Uterus (tissue), 2 donors: ENCODE results near the gene MPC1.
"Not testable (repeated sequence)": the region's sequence is repeated elsewhere in the genome, so short reads cannot be mapped to it uniquely, and the experiment has no call there.

Source experiments
- POLR2A ChIP-seq, 2 donors: fragments of 450-650 bp; IDR thresholded peaks; one replicate each; pipeline ENCODE4 v1.6.1; 2016; ENCODE audit warnings: antibody characterized with exemption in 2 of 2, mild to moderate bottlenecking in 1 of 2, moderate library complexity in 1 of 2
- TF ChIP-seq, protein P1 (sequence below), 4 experiments: fragments of 200-600 bp in 2 of 4; fragments of 450-650 bp in 2 of 4; sonication (generic) in 2 of 4; IDR thresholded peaks; one replicate each; pipeline ENCODE4 v1.5.1; 2016 to 2019; ENCODE audit warnings: antibody characterized with exemption in 4 of 4, mild to moderate bottlenecking in 2 of 4, moderate library complexity in 1 of 4

GRCh38 chr6:166392755-166393534 lies 10.2 kb upstream of the MPC1 start:
- TF ChIP-seq, protein P1, sequence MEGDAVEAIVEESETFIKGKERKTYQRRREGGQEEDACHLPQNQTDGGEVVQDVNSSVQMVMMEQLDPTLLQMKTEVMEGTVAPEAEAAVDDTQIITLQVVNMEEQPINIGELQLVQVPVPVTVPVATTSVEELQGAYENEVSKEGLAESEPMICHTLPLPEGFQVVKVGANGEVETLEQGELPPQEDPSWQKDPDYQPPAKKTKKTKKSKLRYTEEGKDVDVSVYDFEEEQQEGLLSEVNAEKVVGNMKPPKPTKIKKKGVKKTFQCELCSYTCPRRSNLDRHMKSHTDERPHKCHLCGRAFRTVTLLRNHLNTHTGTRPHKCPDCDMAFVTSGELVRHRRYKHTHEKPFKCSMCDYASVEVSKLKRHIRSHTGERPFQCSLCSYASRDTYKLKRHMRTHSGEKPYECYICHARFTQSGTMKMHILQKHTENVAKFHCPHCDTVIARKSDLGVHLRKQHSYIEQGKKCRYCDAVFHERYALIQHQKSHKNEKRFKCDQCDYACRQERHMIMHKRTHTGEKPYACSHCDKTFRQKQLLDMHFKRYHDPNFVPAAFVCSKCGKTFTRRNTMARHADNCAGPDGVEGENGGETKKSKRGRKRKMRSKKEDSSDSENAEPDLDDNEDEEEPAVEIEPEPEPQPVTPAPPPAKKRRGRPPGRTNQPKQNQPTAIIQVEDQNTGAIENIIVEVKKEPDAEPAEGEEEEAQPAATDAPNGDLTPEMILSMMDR (IDR thresholded peaks at IDR 0.05), result not testable (repeated sequence)
- TF ChIP-seq POLR2A (IDR thresholded peaks at IDR 0.05), result not testable (repeated sequence)
